Endodermal cell (in vitro differentiated cells): ENCODE measurements around the gene GRIN2A. TPM values are rescaled to one million over a fixed set of nuclear protein-coding genes. Genes with fewer than 3 reads are reported as not detected.

Experiments used
- DNase-seq: peaks from one replicate; pipeline ENCODE4 v3.0.0-alpha.2; 2017
- H3K27ac ChIP-seq: 2 replicates; pipeline ENCODE4 v1.5.1; 2013; ENCODE audit warnings: mild to moderate bottlenecking, low read depth, low read length, moderate library complexity
- H3K27me3 ChIP-seq: 2 replicates; pipeline ENCODE4 v1.6.1; 2013; ENCODE audit warnings: mild to moderate bottlenecking, low read length, moderate library complexity; ENCODE audit not compliant: insufficient read depth, control insufficient read depth, poor library complexity, severe bottlenecking
- H3K36me3 ChIP-seq: 2 replicates; pipeline ENCODE4 v1.7.0; 2013; ENCODE audit warnings: mild to moderate bottlenecking, low read length, moderate library complexity; ENCODE audit not compliant: control insufficient read depth, insufficient read depth
- H3K4me1 ChIP-seq: one replicate; pipeline ENCODE4 v1.7.0; 2013; ENCODE audit warnings: low read length; ENCODE audit not compliant: control insufficient read depth, insufficient read depth
- H3K4me3 ChIP-seq: 2 replicates; pipeline ENCODE4 v1.5.1; 2013; ENCODE audit warnings: mild to moderate bottlenecking, low read length, moderate library complexity
- H3K9ac ChIP-seq: 2 replicates; pipeline ENCODE4 v1.6.1; 2013; ENCODE audit warnings: mild to moderate bottlenecking, low read length, moderate library complexity; ENCODE audit not compliant: poor library complexity, severe bottlenecking; ENCODE audit errors: extremely low read depth
- H3K9me3 ChIP-seq: 2 replicates; pipeline ENCODE4 v1.6.1; 2013; ENCODE audit warnings: mild to moderate bottlenecking, low read length, moderate library complexity; ENCODE audit not compliant: control insufficient read depth
- H3K27ac Mint-ChIP-seq: 2 replicates; pipeline ENCODE4 v1.8.0; 2020; ENCODE audit warnings: mixed read lengths
- H3K27me3 Mint-ChIP-seq: 2 replicates; pipeline ENCODE4 v1.8.0; 2021; ENCODE audit warnings: mild to moderate bottlenecking, mixed read lengths; ENCODE audit not compliant: insufficient read depth
- H3K36me3 Mint-ChIP-seq: 2 replicates; pipeline ENCODE4 v1.8.0; 2020; ENCODE audit warnings: low read depth, mixed read lengths
- H3K4me1 Mint-ChIP-seq: 2 replicates; pipeline ENCODE4 v1.8.0; 2020; ENCODE audit warnings: mixed read lengths
- H3K4me3 Mint-ChIP-seq: 2 replicates; pipeline ENCODE4 v1.8.0; 2020; ENCODE audit warnings: mild to moderate bottlenecking, moderate library complexity, mixed read lengths
- H3K9me3 Mint-ChIP-seq: 2 replicates; pipeline ENCODE4 v1.8.0; 2020; ENCODE audit warnings: mild to moderate bottlenecking, mixed read lengths
- WGBS, 2 experiments: methylation state at CpG; one replicate each; pipeline versions ENCODE4 v1.1.5 to v1.1.7; 2013; ENCODE audit warnings: missing lambda C conversion rate in 2 of 2, mixed read lengths in 1 of 2; ENCODE audit not compliant: insufficient coverage in 1 of 2, insufficient read length in 1 of 2; 5-methylcytosine and 5-hydroxymethylcytosine counted together
- total RNA-seq, 2 donors: library from RNA; stranded (reverse); fragmentation: NEBNext Ultra II Directional in 1 of 2; extraction: Animal tissue kit (Norgen Biotek cat#: 25700) in 1 of 2; gene quantifications; 2 replicates in 1 of 2; 3 replicates in 1 of 2; pipeline ENCODE4 v1.2.1, GENCODE V29; 2021
- TF ChIP-seq, protein P1 (sequence below): fragments of 200-600 bp; sonication (generic); conservative IDR thresholded peaks from 2 replicates; pipeline ENCODE4 v1.5.0; 2021; ENCODE audit warnings: antibody characterized with exemption, mild to moderate bottlenecking

The GRIN2A gene
- total RNA-seq, 2 donors from 2014 or later = 1.2 TPM

DNA sequence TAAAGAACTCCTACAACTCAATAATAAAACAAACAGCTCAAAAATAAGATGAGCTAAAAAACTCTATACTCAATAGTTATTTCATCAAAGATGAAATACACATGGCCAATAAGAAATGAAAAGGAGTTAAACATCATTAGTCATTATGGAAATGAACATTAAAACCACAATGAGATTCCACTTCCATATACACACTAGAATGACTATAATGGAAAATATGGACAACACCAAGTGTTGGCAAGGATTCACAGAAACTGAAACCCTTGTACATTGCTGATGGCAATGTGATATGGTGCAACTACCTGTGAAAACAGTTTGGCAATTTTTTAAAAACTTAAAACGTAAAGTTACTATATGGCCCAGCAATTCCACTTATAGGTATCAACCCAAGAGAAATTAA lies 91.4 kb downstream of the GRIN2A start:
- peaks cover 2% of the 10 kb centered on the region for H3K4me1 ChIP-seq
- no peak overlapping the region for H3K4me3 ChIP-seq
- TF ChIP-seq, protein P1, sequence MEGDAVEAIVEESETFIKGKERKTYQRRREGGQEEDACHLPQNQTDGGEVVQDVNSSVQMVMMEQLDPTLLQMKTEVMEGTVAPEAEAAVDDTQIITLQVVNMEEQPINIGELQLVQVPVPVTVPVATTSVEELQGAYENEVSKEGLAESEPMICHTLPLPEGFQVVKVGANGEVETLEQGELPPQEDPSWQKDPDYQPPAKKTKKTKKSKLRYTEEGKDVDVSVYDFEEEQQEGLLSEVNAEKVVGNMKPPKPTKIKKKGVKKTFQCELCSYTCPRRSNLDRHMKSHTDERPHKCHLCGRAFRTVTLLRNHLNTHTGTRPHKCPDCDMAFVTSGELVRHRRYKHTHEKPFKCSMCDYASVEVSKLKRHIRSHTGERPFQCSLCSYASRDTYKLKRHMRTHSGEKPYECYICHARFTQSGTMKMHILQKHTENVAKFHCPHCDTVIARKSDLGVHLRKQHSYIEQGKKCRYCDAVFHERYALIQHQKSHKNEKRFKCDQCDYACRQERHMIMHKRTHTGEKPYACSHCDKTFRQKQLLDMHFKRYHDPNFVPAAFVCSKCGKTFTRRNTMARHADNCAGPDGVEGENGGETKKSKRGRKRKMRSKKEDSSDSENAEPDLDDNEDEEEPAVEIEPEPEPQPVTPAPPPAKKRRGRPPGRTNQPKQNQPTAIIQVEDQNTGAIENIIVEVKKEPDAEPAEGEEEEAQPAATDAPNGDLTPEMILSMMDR = no peak
- no peak overlapping the region for H3K27ac ChIP-seq
- H3K36me3 Mint-ChIP-seq = no peaks in the 10 kb centered on the region
- DNase-seq = no peak
- H3K27me3 Mint-ChIP-seq = peaks cover 2% of the 10 kb centered on the region
- H3K27me3 ChIP-seq = no peaks in the 10 kb centered on the region
- no peaks in the 10 kb centered on the region for H3K9me3 Mint-ChIP-seq
- H3K27ac Mint-ChIP-seq = no peak overlapping the region
- WGBS, 2 experiments = 87 to 100% methylated on average over 1 of the region's 1 CpG
- no peak overlapping the region for H3K4me3 Mint-ChIP-seq
- peaks cover 9% of the 10 kb centered on the region for H3K4me1 Mint-ChIP-seq
- H3K9me3 ChIP-seq = peaks cover 5% of the 10 kb centered on the region
- no peak overlapping the region for H3K9ac ChIP-seq
- H3K36me3 ChIP-seq = no peaks in the 10 kb centered on the region

DNA sequence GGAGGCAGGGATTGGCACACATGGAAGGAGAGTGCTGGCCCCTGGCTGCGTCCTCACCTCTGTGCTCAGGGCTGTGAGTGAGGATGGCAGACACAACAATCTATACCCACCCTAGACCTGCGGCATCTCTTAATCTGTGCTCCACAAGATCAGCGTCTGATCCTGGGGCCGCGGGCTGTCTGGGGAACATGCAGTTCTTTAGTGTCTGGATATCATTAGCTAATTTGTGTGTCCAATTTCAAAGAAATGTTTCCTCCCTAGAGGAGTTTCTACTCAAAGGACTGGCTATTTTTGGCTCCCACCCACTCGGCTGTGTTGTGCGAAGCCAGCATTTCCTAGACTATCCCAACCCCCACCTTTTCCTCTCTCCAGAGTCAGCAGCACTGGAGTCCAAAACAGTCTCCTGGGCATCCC lies 93.8 kb downstream of the GRIN2A start:
- Histone ChIP-seq H3K9me3 (peaks cover 5% of the 10 kb centered on the region), H3K9ac (no peak overlapping the region), H3K36me3 (no peaks in the 10 kb centered on the region), H3K27me3 (no peaks in the 10 kb centered on the region), H3K4me1 (peaks cover 2% of the 10 kb centered on the region), H3K4me3 (no peak overlapping the region), H3K27ac (peak overlapping the region; percentile 38)
- Mint-ChIP-seq H3K4me1 (peaks cover 12% of the 10 kb centered on the region), H3K9me3 (no peaks in the 10 kb centered on the region), H3K4me3 (no peak overlapping the region), H3K36me3 (no peaks in the 10 kb centered on the region), H3K27me3 (peaks cover 2% of the 10 kb centered on the region), H3K27ac (no peak overlapping the region)
- 69 to 85% methylated on average over 3 to 7 of the region's 7 CpGs for WGBS, 2 experiments
- DNase-seq = no peak
- TF ChIP-seq, protein P1 = no peak

DNA sequence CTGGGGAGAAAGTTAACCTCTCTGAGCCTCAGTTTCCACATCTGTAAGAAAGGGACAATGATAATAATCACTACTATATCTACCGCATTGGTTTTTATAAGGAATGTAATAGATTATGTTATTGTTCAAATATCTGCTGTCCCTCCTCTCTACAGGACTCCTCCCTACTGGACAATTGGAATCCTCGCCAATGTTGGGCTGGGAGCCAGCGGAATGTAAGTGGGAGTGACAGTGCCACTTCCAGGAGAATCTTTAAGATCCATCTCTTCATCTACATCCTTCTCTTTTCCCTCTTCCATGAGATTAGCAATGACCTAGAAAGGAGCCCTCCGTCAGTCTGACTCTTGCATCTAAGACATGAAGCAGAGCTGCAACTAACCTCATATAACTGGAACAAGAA lies 95.1 kb downstream of the GRIN2A start:
- Histone ChIP-seq H3K27me3 (no peaks in the 10 kb centered on the region), H3K9ac (no peak overlapping the region), H3K9me3 (peaks cover 8% of the 10 kb centered on the region), H3K36me3 (no peaks in the 10 kb centered on the region), H3K4me1 (peaks cover 2% of the 10 kb centered on the region), H3K4me3 (no peak overlapping the region), H3K27ac (no peak overlapping the region)
- Mint-ChIP-seq H3K4me1 (peaks cover 12% of the 10 kb centered on the region), H3K4me3 (no peak overlapping the region), H3K27me3 (peaks cover 4% of the 10 kb centered on the region), H3K9me3 (peaks cover 3% of the 10 kb centered on the region), H3K27ac (no peak overlapping the region), H3K36me3 (no peaks in the 10 kb centered on the region)
- TF ChIP-seq, protein P1 = no peak
- WGBS, 2 experiments = 96 to 99% methylated on average over 3 of the region's 4 CpGs
- no peak for DNase-seq
